Osteoblast (primary cell): Measurements from ENCODE around the gene TNS4. TPM values are rescaled to one million over a fixed set of nuclear protein-coding genes. Genes with fewer than 3 reads are reported as not detected.

ENCODE experiments used
- DNase-seq: peaks from one replicate; pipeline ENCODE4 v3.0.0; 2011; ENCODE audit warnings: low spot score, mixed read lengths; ENCODE audit not compliant: insufficient read length; ENCODE audit errors: missing footprints
- H2AFZ ChIP-seq: 2 replicates; pipeline ENCODE4 v1.6.0; 2011; ENCODE audit warnings: mild to moderate bottlenecking, low read length
- H3K27ac ChIP-seq: 2 replicates; pipeline ENCODE4 v1.5.1; 2011; ENCODE audit warnings: mild to moderate bottlenecking, low read depth, low read length, moderate library complexity
- H3K27me3 ChIP-seq: 2 replicates; pipeline ENCODE4 v1.6.0; 2012; ENCODE audit warnings: mild to moderate bottlenecking, control low read depth, inconsistent platforms, low read length, moderate library complexity; ENCODE audit not compliant: insufficient read depth
- H3K36me3 ChIP-seq: 2 replicates; pipeline ENCODE4 v1.5.1; 2011; ENCODE audit warnings: mild to moderate bottlenecking, low read length, control low read depth, moderate library complexity; ENCODE audit not compliant: insufficient read depth
- H3K4me1 ChIP-seq: 2 replicates; pipeline ENCODE4 v1.5.1; 2011; ENCODE audit warnings: mild to moderate bottlenecking, low read length, control low read depth, moderate library complexity; ENCODE audit not compliant: insufficient read depth
- H3K4me2 ChIP-seq: 2 replicates; pipeline ENCODE4 v1.6.0; 2011; ENCODE audit warnings: mild to moderate bottlenecking, low read length; ENCODE audit not compliant: insufficient read depth
- H3K4me3 ChIP-seq: fragments of 200-600 bp; sonication (generic); 3 replicates; pipeline ENCODE4 v1.5.1; 2012; ENCODE audit warnings: mild to moderate bottlenecking, low read length, inconsistent platforms; ENCODE audit not compliant: insufficient read depth
- H3K79me2 ChIP-seq: 2 replicates; pipeline ENCODE4 v1.6.0; 2012; ENCODE audit warnings: mild to moderate bottlenecking, low read length, control low read depth, inconsistent platforms; ENCODE audit not compliant: insufficient read depth
- H3K9me3 ChIP-seq: 2 replicates; pipeline ENCODE4 v1.5.1; 2011; ENCODE audit warnings: low read depth, low read length, control low read depth
- H4K20me1 ChIP-seq: 2 replicates; pipeline ENCODE4 v1.6.0; 2012; ENCODE audit warnings: mild to moderate bottlenecking, low read length, control low read depth; ENCODE audit not compliant: insufficient read depth
- CTCF ChIP-seq: IDR thresholded peaks from 2 replicates; pipeline ENCODE4 v1.5.1; 2011; ENCODE audit warnings: mild to moderate bottlenecking, low read depth, low read length, moderate library complexity; ENCODE audit errors: extremely low read depth
- total RNA-seq: library from RNA; depleted of rRNA; stranded (reverse); fragments of >200 nt; gene quantifications from 2 replicates; pipeline ENCODE4 v1.2.3, GENCODE V29; 2012

Gene TNS4
- total RNA-seq, 1 donor = under 0.01 TPM

GRCh38 chr17:40495140-40495539, 6.3 kb downstream of the TNS4 start:
- Histone ChIP-seq H3K79me2 (no peaks in the 10 kb centered on the region), H3K4me1 (peaks cover 40% of the 10 kb centered on the region), H3K27me3 (no peaks in the 10 kb centered on the region), H3K27ac (peak overlapping the region; percentile 40), H3K4me2 (no peak overlapping the region), H3K36me3 (no peaks in the 10 kb centered on the region), H2AFZ (no peak overlapping the region), H4K20me1 (no peaks in the 10 kb centered on the region), H3K4me3 (no peak overlapping the region), H3K9me3 (no peaks in the 10 kb centered on the region)
- no peak for DNase-seq
- TF ChIP-seq CTCF = no peak

DNA sequence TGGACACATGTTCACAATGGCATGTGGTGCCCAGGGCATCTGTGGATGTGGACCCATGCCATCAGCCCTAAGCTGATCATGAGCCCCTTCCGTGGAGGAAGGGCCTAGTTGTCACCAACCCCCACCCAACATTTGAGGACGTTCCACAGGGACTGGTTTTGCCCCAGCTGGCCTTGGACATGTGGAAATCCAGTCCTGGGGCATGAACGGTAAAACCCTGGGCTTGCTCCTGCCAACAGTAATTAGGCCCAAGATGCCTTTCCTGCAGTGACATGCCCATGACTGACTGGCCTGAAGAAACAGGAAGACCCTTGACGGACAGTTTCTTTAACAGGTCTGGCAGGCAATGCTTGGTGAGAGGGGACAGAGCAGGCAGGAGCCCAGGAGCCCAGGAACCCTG, 7.7 kb downstream of the TNS4 start:
- no peak for TF ChIP-seq CTCF
- H3K79me2 ChIP-seq = no peaks in the 10 kb centered on the region
- no peak for DNase-seq
- H3K4me3 ChIP-seq = no peak overlapping the region
- no peak overlapping the region for H2AFZ ChIP-seq
- H3K4me1 ChIP-seq = peaks cover 34% of the 10 kb centered on the region
- peak overlapping the region; percentile 75 for H3K27ac ChIP-seq
- H4K20me1 ChIP-seq = no peaks in the 10 kb centered on the region
- no peak overlapping the region for H3K4me2 ChIP-seq
- no peaks in the 10 kb centered on the region for H3K9me3 ChIP-seq
- H3K27me3 ChIP-seq = no peaks in the 10 kb centered on the region
- H3K36me3 ChIP-seq = no peaks in the 10 kb centered on the region

GRCh38 chr17:40491486-40491885, 9.9 kb downstream of the TNS4 start:
- TF ChIP-seq CTCF = no peak
- no peaks in the 10 kb centered on the region for H3K79me2 ChIP-seq
- no peak overlapping the region for H3K4me2 ChIP-seq

GRCh38 chr17:40490982-40491381, 10.4 kb downstream of the TNS4 start:
- Histone ChIP-seq H4K20me1 (no peaks in the 10 kb centered on the region), H3K36me3 (no peaks in the 10 kb centered on the region), H3K9me3 (no peaks in the 10 kb centered on the region), H3K79me2 (no peaks in the 10 kb centered on the region), H3K27ac (peak overlapping the region; percentile 53), H3K4me1 (peaks cover 42% of the 10 kb centered on the region), H2AFZ (no peak overlapping the region), H3K4me2 (no peak overlapping the region), H3K4me3 (no peak overlapping the region), H3K27me3 (no peaks in the 10 kb centered on the region)
- no peak for TF ChIP-seq CTCF
- no peak for DNase-seq

More at GRCh38 chr17:40491486-40491885, 9.9 kb downstream of the TNS4 start:
- H3K27me3 ChIP-seq = no peaks in the 10 kb centered on the region
- H3K9me3 ChIP-seq = no peaks in the 10 kb centered on the region
- no peak overlapping the region for H3K4me3 ChIP-seq
- no peak for DNase-seq
- H3K4me1 ChIP-seq = peaks cover 37% of the 10 kb centered on the region
- H3K27ac ChIP-seq = no peak overlapping the region
- H2AFZ ChIP-seq = no peak overlapping the region
- H3K36me3 ChIP-seq = no peaks in the 10 kb centered on the region
- H4K20me1 ChIP-seq = no peaks in the 10 kb centered on the region
